GM12873 (cell line): ENCODE data around the gene SHISA3.

Experiments
- TF ChIP-seq, protein P1 (sequence below): IDR thresholded peaks from 2 replicates; pipeline ENCODE4 v1.5.1; 2012; ENCODE audit warnings: low read depth, mild to moderate bottlenecking, moderate library complexity, low read length, control low read depth; ENCODE audit not compliant: insufficient read depth; ENCODE audit errors: missing control alignments

The SHISA3 gene

DNA sequence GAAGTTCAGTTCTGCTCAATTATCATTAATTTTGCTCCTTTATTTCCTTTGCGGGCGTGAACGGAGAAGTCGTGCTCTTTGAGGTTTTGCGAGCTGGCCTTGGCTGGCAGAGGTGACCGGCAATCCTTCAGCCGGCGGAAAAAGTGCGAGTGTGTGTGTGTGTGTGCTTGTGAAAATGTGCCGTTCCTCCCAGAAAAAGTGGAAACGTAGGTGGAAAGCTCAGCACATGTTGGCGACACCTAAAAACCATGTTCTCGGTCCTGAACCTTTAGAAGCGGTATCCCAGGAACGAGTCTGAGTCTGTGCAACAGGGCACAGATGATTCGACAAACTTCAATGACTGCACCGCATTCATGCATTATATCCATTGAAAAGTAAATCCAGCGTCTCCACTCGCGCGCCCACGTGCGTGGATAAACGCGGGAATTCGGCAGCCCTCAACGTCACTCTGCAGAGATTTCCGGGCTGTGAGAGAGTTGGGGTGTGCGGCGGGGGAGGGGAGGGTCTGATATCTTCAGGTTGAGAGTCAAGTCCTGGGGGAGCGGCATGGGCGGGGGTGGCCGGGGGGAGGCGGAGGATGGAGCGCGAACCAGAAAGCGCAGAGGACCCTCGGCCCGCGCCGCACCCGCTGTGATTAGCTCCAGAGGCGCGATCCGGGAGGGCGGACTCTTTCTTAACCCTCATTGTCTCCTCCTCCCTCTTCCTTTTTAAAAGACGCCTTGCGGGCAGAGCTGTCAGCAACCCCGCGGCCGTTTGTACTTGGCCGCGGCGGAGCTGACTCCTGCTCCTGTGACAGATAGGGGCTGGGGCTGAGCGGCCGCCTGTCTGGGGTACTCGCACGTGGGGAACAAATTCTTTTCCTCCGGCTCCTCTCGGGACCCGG, at the start of gene SHISA3:
Gene SHISA3 (plus strand): TSS at position 737 of the 883 bp plus-strand sequence. CDS start 569 bp downstream, outside the sequence.
- TF ChIP-seq, protein P1, sequence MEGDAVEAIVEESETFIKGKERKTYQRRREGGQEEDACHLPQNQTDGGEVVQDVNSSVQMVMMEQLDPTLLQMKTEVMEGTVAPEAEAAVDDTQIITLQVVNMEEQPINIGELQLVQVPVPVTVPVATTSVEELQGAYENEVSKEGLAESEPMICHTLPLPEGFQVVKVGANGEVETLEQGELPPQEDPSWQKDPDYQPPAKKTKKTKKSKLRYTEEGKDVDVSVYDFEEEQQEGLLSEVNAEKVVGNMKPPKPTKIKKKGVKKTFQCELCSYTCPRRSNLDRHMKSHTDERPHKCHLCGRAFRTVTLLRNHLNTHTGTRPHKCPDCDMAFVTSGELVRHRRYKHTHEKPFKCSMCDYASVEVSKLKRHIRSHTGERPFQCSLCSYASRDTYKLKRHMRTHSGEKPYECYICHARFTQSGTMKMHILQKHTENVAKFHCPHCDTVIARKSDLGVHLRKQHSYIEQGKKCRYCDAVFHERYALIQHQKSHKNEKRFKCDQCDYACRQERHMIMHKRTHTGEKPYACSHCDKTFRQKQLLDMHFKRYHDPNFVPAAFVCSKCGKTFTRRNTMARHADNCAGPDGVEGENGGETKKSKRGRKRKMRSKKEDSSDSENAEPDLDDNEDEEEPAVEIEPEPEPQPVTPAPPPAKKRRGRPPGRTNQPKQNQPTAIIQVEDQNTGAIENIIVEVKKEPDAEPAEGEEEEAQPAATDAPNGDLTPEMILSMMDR, result no peak

DNA sequence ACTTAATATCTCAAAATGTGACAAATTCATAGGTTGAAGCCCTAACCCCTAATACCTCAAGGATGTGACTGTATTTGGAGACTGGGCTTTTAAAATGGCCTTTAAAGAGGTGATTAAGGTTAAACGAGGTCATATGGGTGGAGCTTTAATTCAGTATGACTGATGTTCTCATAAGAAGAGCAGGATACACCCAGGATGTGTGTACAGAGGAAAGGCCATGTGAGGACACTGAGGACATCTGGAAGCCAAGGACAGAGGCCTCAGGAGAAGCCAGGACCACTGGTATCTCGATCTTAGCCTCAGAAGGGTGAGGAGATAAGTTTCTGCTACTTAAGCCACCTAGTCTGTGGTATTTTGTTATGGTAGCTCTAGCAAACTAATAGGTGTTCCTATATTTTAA, 49.0 kb upstream of the SHISA3 start:
- TF ChIP-seq, protein P1, result no peak

DNA sequence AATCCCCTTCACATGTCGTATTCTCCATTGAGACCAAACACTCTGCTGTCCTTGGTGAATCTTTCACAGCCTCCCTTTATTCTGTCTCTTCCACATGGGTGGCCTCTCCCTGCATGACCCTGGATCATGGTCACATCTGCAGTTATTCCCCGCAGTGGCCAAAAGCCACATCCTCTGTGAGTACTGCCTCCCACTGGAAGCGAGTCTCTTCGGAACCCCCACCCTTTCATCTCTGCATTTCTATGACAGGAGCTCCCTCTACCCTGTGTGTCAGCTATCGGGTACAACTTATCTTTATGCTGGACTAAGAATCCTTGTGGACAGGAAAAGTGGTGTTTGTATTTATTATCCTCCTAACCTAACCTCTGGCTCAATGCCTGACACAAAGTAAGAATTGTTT, 48.6 kb upstream of the SHISA3 start:
- TF ChIP-seq, protein P1, result no peak

DNA sequence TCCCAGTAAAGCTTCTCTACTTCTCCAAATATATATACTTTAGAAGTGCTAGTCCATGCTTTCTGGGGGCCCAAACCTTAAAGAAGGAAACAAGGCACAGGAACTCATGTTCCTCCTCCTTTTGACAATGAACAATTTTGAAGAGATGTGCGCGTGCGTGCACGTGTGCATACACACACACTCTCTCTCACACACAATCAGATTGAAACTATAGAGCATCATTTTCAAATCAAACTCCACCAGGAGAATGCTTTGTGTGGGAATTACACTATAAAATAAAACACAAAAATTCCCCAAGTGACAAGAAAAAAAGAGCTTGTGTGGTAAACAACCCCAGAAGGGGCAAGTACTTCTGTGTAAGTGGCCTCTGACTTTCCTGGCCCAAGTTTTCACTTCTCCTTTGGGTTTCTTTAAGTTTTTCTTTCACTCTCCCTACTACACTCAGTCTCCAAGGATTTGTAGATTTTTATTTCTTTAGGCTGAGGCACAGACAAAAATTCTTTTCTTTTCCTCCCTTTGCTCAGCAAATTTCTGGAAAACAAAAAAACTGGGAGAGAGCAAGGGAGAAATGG, 46.6 kb upstream of the SHISA3 start:
- TF ChIP-seq, protein P1, result no peak

DNA sequence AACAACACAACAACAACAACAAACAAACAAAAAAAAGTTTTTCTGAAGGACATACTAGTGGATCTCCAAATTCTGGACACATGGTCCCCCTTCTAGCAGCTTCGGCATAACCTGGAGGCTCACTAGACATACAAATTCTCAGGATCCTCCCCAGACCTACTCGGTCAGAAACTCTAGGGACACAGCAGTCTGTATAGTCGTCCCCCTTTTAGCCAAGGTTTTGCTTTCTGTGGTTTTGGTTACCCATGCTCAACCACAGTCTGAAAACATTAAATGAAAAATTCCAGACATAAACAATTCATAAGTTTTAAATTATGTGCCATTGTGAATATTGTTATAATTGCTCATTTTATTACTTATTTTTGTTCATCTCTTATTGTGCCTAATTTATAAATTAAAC, 45.2 kb upstream of the SHISA3 start:
- TF ChIP-seq, protein P1, result no peak

DNA sequence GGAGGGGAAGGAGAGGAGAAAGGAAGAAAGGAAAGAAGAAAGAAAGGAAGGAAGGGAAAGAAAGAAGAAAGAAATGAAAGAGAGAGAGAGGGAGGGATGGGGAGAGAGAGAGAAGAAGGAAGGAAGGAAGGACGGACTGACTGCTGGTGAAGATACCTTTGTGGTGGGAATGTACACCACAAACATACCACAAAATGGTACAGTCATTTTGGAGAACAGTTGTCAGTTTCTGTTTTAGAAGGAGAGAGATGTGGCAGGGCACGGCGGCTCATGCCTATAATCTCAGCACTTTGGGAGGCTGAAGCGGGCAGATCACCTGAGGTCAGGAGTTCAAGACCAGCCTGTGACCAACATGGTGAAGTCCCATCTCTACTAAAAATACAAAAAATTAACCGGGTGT, 40.0 kb upstream of the SHISA3 start:
- TF ChIP-seq, protein P1, result no peak

DNA sequence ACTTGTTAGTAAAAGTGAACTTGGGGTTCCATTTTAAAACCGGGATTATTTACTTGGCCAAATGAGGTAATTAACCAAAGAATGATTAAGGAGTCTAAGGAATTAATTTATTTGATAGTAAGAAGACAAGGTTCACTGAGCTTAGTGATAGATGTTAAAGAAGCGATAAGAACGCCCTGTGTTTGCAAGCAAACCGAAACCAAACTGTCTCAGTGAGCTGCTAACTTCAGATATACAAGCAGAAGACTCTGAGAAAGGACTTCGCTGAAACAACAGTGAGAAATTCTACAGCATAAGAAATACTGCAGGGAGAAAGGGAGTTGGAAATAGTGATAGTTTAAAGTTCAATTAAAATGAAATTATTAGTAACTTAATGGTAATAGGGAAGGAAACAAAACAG, 37.6 kb upstream of the SHISA3 start:
- TF ChIP-seq, protein P1, result no peak
